Natural killer cell (primary cell): ENCODE data around the gene KAT8. TPM values are rescaled to one million over a fixed set of nuclear protein-coding genes. Genes with fewer than 3 reads are reported as not detected.

Source experiments
- ATAC-seq, 3 donors: fragments of 150-1000 bp in 2 of 3; fragments of 200-7000 bp in 1 of 3; cut with Tn5 transposase; 1 replicate in 1 of 3; 2 replicates in 2 of 3; pipeline ENCODE4 v1.10.0; 2021; ENCODE audit warnings: mild to moderate bottlenecking in 2 of 3, moderate library complexity in 2 of 3
- DNase-seq, 2 donors: peaks; one replicate each; pipeline versions ENCODE4 v3.0.0 to v3.0.0-alpha.2; 2013 to 2021; ENCODE audit warnings: mixed read lengths in 1 of 2
- H3K27ac ChIP-seq: one replicate; pipeline ENCODE4 v1.5.1; 2013; ENCODE audit warnings: mild to moderate bottlenecking, low read length
- H3K27me3 ChIP-seq: one replicate; pipeline ENCODE4 v1.6.1; 2013; ENCODE audit warnings: low read length; ENCODE audit not compliant: control insufficient read depth, insufficient read depth
- H3K36me3 ChIP-seq: one replicate; pipeline ENCODE4 v1.6.1; 2013; ENCODE audit warnings: low read length; ENCODE audit not compliant: control insufficient read depth, insufficient read depth
- H3K4me1 ChIP-seq: one replicate; pipeline ENCODE4 v1.6.1; 2013; ENCODE audit warnings: low read length; ENCODE audit not compliant: control insufficient read depth, insufficient read depth
- H3K4me3 ChIP-seq: one replicate; pipeline ENCODE4 v1.5.1; 2013; ENCODE audit warnings: low read length
- H3K9me3 ChIP-seq: one replicate; pipeline ENCODE4 v1.6.1; 2013; ENCODE audit warnings: low read length; ENCODE audit not compliant: control insufficient read depth, insufficient read depth
- H3K27ac Mint-ChIP-seq, 2 donors: one replicate each; pipeline ENCODE4 v1.8.0; 2022; ENCODE audit warnings: mild to moderate bottlenecking in 2 of 2, mixed read lengths in 2 of 2, moderate library complexity in 1 of 2
- H3K27me3 Mint-ChIP-seq, 2 donors: one replicate each; pipeline ENCODE4 v1.8.0; 2022; ENCODE audit warnings: low read depth in 2 of 2, mixed read lengths in 2 of 2
- H3K36me3 Mint-ChIP-seq: one replicate; pipeline ENCODE4 v1.8.0; 2022; ENCODE audit warnings: mixed read lengths
- H3K4me1 Mint-ChIP-seq, 2 donors: one replicate each; pipeline ENCODE4 v1.8.0; 2022; ENCODE audit warnings: mixed read lengths in 2 of 2
- H3K4me3 Mint-ChIP-seq: one replicate; pipeline ENCODE4 v1.8.0; 2022; ENCODE audit warnings: mild to moderate bottlenecking, moderate library complexity, mixed read lengths
- H3K9me3 Mint-ChIP-seq, 2 donors: one replicate each; pipeline ENCODE4 v1.8.0; 2022; ENCODE audit warnings: mixed read lengths in 2 of 2
- CTCF ChIP-seq: fragments of 200-600 bp; IDR thresholded peaks from one replicate; pipeline ENCODE4 v1.8.0; 2022; ENCODE audit warnings: antibody characterized with exemption
- WGBS: methylation state at CpG from one replicate; pipeline ENCODE4 v1.1.7; 2013; ENCODE audit warnings: missing lambda C conversion rate; ENCODE audit not compliant: insufficient coverage; 5-methylcytosine and 5-hydroxymethylcytosine counted together
- intact Hi-C: fragments of 100-400 bp; cut with micrococcal nuclease; formaldehyde crosslinking; loops from one replicate; pipeline ENCODE4 v1.14.2; 2022
- total RNA-seq, 4 donors: library from RNA; stranded (reverse); fragments of 120-200 nt in 1 of 4; gene quantifications; one replicate each; pipeline versions ENCODE4 v1.2.3 to v1.2.4, GENCODE V29; 2013 to 2022

The KAT8 gene
- total RNA-seq, 3 donors from 2014 or later (not counting 1 experiment from before 2014, with no cell fraction given) = 90.6 to 101 (median 93.4) TPM

- TF ChIP-seq CTCF = no peak
- Mint-ChIP-seq H3K27me3 (no peaks in the 10 kb centered on the region), H3K4me1 (peaks cover 15 to 23% of the 10 kb centered on the region in 2 donors), H3K36me3 (no peaks in the 10 kb centered on the region), H3K27ac (no peak overlapping the region), H3K4me3 (no peak overlapping the region), H3K9me3 (no peaks in the 10 kb centered on the region)
- ATAC-seq (no peak), DNase-seq (no peak)
- Histone ChIP-seq H3K4me3 (no peak overlapping the region), H3K27me3 (no peaks in the 10 kb centered on the region), H3K4me1 (peaks cover 34% of the 10 kb centered on the region), H3K9me3 (no peaks in the 10 kb centered on the region), H3K27ac (peak overlapping the region; percentile 37), H3K36me3 (peaks cover 23% of the 10 kb centered on the region)
- WGBS = 48% methylated on average over 4 of the region's 5 CpGs
- intact Hi-C loops = loop anchor here (10.0 kb wide), 1 partner anchor 71 kb away; the partner anchor contains the start of gene FUS
Measured at GRCh38 chr16:31113121-31114120, 4.0 kb upstream of the KAT8 start.

GRCh38 chr16:31114468-31114867 is 3.0 kb upstream of the KAT8 start:
- Mint-ChIP-seq H3K27ac (no peak overlapping the region), H3K4me3 (no peak overlapping the region), H3K36me3 (no peaks in the 10 kb centered on the region), H3K27me3 (no peaks in the 10 kb centered on the region), H3K9me3 (no peaks in the 10 kb centered on the region), H3K4me1 (peaks cover 18 to 22% of the 10 kb centered on the region in 2 donors)
- H3K36me3 ChIP-seq = peaks cover 22% of the 10 kb centered on the region
- no peaks in the 10 kb centered on the region for H3K9me3 ChIP-seq
- H3K27ac ChIP-seq = no peak overlapping the region
- no peak for DNase-seq
- H3K4me3 ChIP-seq = no peak overlapping the region
- WGBS = 96% methylated on average over 8 of the region's 8 CpGs
- TF ChIP-seq CTCF = no peak
- H3K4me1 ChIP-seq = peaks cover 29% of the 10 kb centered on the region
- H3K27me3 ChIP-seq = no peaks in the 10 kb centered on the region
- intact Hi-C loops = loop anchor here (10.0 kb wide), 1 partner anchor 70 kb away; the partner anchor contains the start of gene FUS
- no peak for ATAC-seq

- Mint-ChIP-seq H3K36me3 (peaks cover 11% of the 10 kb centered on the region), H3K27ac (peak overlapping the region; percentile 81 to 91), H3K27me3 (no peaks in the 10 kb centered on the region), H3K4me1 (peaks cover 12 to 16% of the 10 kb centered on the region in 2 donors), H3K4me3 (peak overlapping the region; percentile 85), H3K9me3 (no peaks in the 10 kb centered on the region)
- WGBS = 66% methylated on average over 9 of the region's 9 CpGs
- Histone ChIP-seq H3K4me3 (peak overlapping the region; percentile 39), H3K27ac (peak overlapping the region; percentile 74), H3K9me3 (no peaks in the 10 kb centered on the region), H3K4me1 (peaks cover 22% of the 10 kb centered on the region), H3K36me3 (peaks cover 28% of the 10 kb centered on the region), H3K27me3 (no peaks in the 10 kb centered on the region)
- DNase-seq = no peak
- TF ChIP-seq CTCF = no peak
- no peak for ATAC-seq
- intact Hi-C loops = loop anchor here (10.0 kb wide), 1 partner anchor 66 kb away; the partner anchor contains the start of gene FUS
Measured at GRCh38 chr16:31118223-31119155, 1.0 kb downstream of the KAT8 start.
